Neural cell (in vitro differentiated cells): ENCODE data around the gene KIFC1. TPM values are rescaled to one million over a fixed set of nuclear protein-coding genes. Genes with fewer than 3 reads are reported as not detected.

ENCODE experiments used
- H2AFZ ChIP-seq: fragments of 200-600, 300-800 bp; sonication (generic), shearing (Covaris generic); 2 replicates; pipeline ENCODE4 v1.6.0; 2014; ENCODE audit warnings: low read depth, mild to moderate bottlenecking, antibody characterized with exemption, low read length, moderate library complexity
- H3F3A ChIP-seq: fragments of 200-600 bp; shearing (Covaris generic); 2 replicates; pipeline ENCODE4 v1.6.1; 2016; ENCODE audit warnings: mild to moderate bottlenecking, moderate library complexity, mixed read lengths, antibody characterized with exemption, low read length; ENCODE audit not compliant: insufficient read depth, poor library complexity, severe bottlenecking
- H3K27ac ChIP-seq: fragments of 200-600, 300-800 bp; sonication (generic), shearing (Covaris generic); 2 replicates; pipeline ENCODE4 v1.5.1; 2014; ENCODE audit warnings: mild to moderate bottlenecking, low read length, moderate library complexity
- H3K27me3 ChIP-seq: fragments of 300-800, 200-600 bp; sonication (generic), shearing (Covaris generic); 2 replicates; pipeline ENCODE4 v1.6.0; 2014; ENCODE audit warnings: mild to moderate bottlenecking, low read depth, low read length, moderate library complexity; ENCODE audit not compliant: insufficient read depth
- H3K36me3 ChIP-seq: fragments of 300-800, 200-600 bp; sonication (generic), shearing (Covaris generic); 2 replicates; pipeline ENCODE4 v1.5.1; 2014; ENCODE audit warnings: mild to moderate bottlenecking, antibody characterized with exemption, low read length, moderate library complexity; ENCODE audit not compliant: insufficient read depth
- H3K4me2 ChIP-seq: fragments of 300-800, 200-600 bp; sonication (generic), shearing (Covaris generic); 2 replicates; pipeline ENCODE4 v1.6.0; 2014; ENCODE audit warnings: mild to moderate bottlenecking, low read length
- H3K4me3 ChIP-seq: fragments of 300-800, 200-600 bp; sonication (generic), shearing (Covaris generic); 2 replicates; pipeline ENCODE4 v1.5.1; 2014; ENCODE audit warnings: mild to moderate bottlenecking, low read length, moderate library complexity
- H3K79me2 ChIP-seq: fragments of 200-600 bp; shearing (Covaris generic); replicated peaks from 2 replicates; pipeline ENCODE4 v1.6.0; 2014; ENCODE audit warnings: mild to moderate bottlenecking, low read length, moderate library complexity; ENCODE audit not compliant: insufficient read depth
- H3K9ac ChIP-seq: fragments of 300-800, 200-600 bp; sonication (generic), shearing (Covaris generic); 2 replicates; pipeline ENCODE4 v1.6.1; 2016; ENCODE audit warnings: mild to moderate bottlenecking, low read length, mixed read lengths
- H3K9me2 ChIP-seq: fragments of 200-600 bp; shearing (Covaris generic); 2 replicates; pipeline ENCODE4 v1.6.1; 2016; ENCODE audit warnings: mild to moderate bottlenecking, low read length, mixed read lengths; ENCODE audit not compliant: insufficient read depth
- H3K9me3 ChIP-seq: fragments of 200-600, 300-800 bp; sonication (generic), shearing (Covaris generic); 2 replicates; pipeline ENCODE4 v1.6.1; 2016; ENCODE audit warnings: mild to moderate bottlenecking, mixed run types, low read length, moderate library complexity, mixed read lengths
- H4K20me1 ChIP-seq: fragments of 200-600 bp; shearing (Covaris generic); 2 replicates; pipeline ENCODE4 v1.6.1; 2016; ENCODE audit warnings: mild to moderate bottlenecking, mixed run types; ENCODE audit not compliant: insufficient read depth
- EP300 ChIP-seq: fragments of 450-650 bp; conservative IDR thresholded peaks from 2 replicates; pipeline ENCODE4 v1.6.1; 2014; ENCODE audit warnings: antibody characterized with exemption, mild to moderate bottlenecking, moderate library complexity; ENCODE audit not compliant: poor library complexity, severe bottlenecking
- EZH2 ChIP-seq: fragments of 200-600, 300-800 bp; shearing (Covaris generic), sonication (generic); IDR thresholded peaks from 2 replicates; pipeline ENCODE4 v1.6.1; 2014; ENCODE audit warnings: antibody characterized with exemption, low read length, borderline replicate concordance, mild to moderate bottlenecking; ENCODE audit not compliant: insufficient read depth, poor library complexity, severe bottlenecking
- MXI1 ChIP-seq: fragments of 450-650 bp; conservative IDR thresholded peaks from 2 replicates; pipeline ENCODE4 v1.6.1; 2014; ENCODE audit warnings: antibody characterized with exemption, mild to moderate bottlenecking; ENCODE audit not compliant: poor library complexity, severe bottlenecking
- POLR2AphosphoS5 ChIP-seq: IDR thresholded peaks from 2 replicates; pipeline ENCODE4 v1.6.1; 2012
- RAD21 ChIP-seq: fragments of 450-650 bp; conservative IDR thresholded peaks from 2 replicates; pipeline ENCODE4 v1.6.1; 2014; ENCODE audit warnings: antibody characterized with exemption, mild to moderate bottlenecking, moderate library complexity
- SMC3 ChIP-seq: fragments of 450-650 bp; conservative IDR thresholded peaks from 2 replicates; pipeline ENCODE4 v1.6.1; 2014; ENCODE audit warnings: antibody characterized with exemption, mild to moderate bottlenecking, moderate library complexity; ENCODE audit not compliant: poor library complexity
- TAF1 ChIP-seq: IDR thresholded peaks from 2 replicates; pipeline ENCODE4 v1.6.1; 2012; ENCODE audit warnings: low read depth
- polyA plus RNA-seq: library from polyadenylated mRNA; depleted of rRNA; stranded (reverse); fragments of >200 nt; gene quantifications from 2 replicates; pipeline ENCODE4 v1.2.3, GENCODE V29; 2014
- TF ChIP-seq, protein P1 (sequence below): fragments of 450-650 bp; IDR thresholded peaks from 2 replicates; pipeline ENCODE4 v1.5.1; 2014; ENCODE audit warnings: antibody characterized with exemption, mild to moderate bottlenecking, moderate library complexity; ENCODE audit not compliant: poor library complexity, severe bottlenecking
- TF ChIP-seq, protein P2 (sequence below): IDR thresholded peaks from 2 replicates; pipeline ENCODE4 v1.6.1; 2012; ENCODE audit warnings: borderline replicate concordance

Gene KIFC1
- polyA plus RNA-seq, 1 donor from 2014 or later = 0.52 TPM

DNA sequence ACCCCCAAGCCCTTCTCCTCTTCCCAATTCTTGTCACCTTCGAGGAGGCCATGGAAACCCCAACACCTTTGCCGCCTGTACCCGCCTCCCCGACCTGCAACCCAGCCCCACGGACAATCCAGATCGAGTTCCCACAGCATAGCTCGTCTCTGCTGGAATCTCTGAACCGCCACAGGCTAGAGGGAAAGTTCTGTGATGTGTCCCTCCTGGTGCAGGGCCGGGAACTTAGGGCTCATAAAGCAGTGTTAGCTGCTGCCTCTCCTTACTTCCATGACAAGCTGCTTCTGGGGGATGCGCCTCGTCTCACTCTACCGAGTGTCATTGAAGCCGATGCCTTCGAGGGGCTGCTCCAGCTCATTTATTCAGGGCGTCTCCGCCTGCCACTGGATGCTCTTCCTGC, 63.4 kb downstream of the KIFC1 start:
- no peaks in the 10 kb centered on the region for H3K36me3 ChIP-seq
- H3K9ac ChIP-seq = peak overlapping the region; percentile 70
- H3K9me2 ChIP-seq = no peaks in the 10 kb centered on the region
- no peaks in the 10 kb centered on the region for H3K9me3 ChIP-seq
- no peaks in the 10 kb centered on the region for H4K20me1 ChIP-seq
- H3K27ac ChIP-seq = peak overlapping the region; percentile 54
- H2AFZ ChIP-seq = no peak overlapping the region
- H3K4me2 ChIP-seq = peak overlapping the region; percentile 73
- H3K27me3 ChIP-seq = no peaks in the 10 kb centered on the region
- H3F3A ChIP-seq = no peaks in the 10 kb centered on the region
- H3K79me2 ChIP-seq = peaks cover 20% of the 10 kb centered on the region
- peak overlapping the region; percentile 85 for H3K4me3 ChIP-seq
- no peak for TF ChIP-seq POLR2AphosphoS5
- no peak for TF ChIP-seq TAF1
- TF ChIP-seq EP300 = no peak
- TF ChIP-seq EZH2 = no peak
- TF ChIP-seq, protein P1, sequence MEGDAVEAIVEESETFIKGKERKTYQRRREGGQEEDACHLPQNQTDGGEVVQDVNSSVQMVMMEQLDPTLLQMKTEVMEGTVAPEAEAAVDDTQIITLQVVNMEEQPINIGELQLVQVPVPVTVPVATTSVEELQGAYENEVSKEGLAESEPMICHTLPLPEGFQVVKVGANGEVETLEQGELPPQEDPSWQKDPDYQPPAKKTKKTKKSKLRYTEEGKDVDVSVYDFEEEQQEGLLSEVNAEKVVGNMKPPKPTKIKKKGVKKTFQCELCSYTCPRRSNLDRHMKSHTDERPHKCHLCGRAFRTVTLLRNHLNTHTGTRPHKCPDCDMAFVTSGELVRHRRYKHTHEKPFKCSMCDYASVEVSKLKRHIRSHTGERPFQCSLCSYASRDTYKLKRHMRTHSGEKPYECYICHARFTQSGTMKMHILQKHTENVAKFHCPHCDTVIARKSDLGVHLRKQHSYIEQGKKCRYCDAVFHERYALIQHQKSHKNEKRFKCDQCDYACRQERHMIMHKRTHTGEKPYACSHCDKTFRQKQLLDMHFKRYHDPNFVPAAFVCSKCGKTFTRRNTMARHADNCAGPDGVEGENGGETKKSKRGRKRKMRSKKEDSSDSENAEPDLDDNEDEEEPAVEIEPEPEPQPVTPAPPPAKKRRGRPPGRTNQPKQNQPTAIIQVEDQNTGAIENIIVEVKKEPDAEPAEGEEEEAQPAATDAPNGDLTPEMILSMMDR = no peak

DNA sequence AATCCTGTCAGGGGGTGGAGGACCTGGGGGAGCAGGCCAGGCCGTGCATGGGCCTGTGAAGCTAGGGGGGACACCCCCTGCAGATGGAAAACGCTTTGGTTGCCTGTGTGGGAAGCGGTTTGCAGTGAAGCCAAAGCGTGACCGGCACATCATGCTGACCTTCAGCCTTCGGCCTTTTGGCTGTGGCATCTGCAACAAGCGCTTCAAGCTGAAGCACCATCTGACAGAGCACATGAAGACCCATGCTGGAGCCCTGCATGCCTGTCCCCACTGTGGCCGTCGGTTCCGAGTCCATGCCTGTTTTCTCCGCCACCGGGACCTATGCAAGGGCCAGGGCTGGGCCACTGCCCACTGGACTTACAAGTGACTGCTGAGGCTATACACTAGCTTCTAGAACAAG, 64.5 kb downstream of the KIFC1 start:
- Histone ChIP-seq H3K36me3 (no peaks in the 10 kb centered on the region), H3K4me3 (no peak overlapping the region), H3K79me2 (peaks cover 20% of the 10 kb centered on the region)

DNA sequence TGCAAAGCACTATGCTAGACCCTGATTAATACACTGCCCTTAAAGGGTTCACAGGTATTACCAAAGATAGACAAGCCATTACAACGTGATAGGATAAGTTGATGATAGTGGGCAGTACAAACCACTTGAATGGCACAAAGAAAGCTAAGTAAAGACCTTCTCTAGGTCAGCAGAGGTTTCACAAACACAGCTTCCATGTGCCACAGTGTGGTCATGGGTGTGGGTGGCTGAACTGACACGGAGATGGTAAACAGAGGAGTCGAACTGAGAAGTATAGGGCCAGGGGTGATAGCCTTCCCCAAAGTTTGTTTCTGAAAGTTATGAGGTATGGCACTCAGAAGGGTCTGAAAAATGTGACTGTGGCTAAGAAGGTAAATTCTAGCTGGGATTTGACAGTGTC, 67.1 kb downstream of the KIFC1 start:
- Histone ChIP-seq H4K20me1 (no peaks in the 10 kb centered on the region), H2AFZ (no peak overlapping the region), H3K9me2 (no peaks in the 10 kb centered on the region), H3K27me3 (no peaks in the 10 kb centered on the region), H3F3A (no peaks in the 10 kb centered on the region), H3K4me3 (no peak overlapping the region), H3K9ac (no peak overlapping the region), H3K79me2 (peaks cover 17% of the 10 kb centered on the region), H3K27ac (no peak overlapping the region), H3K9me3 (no peaks in the 10 kb centered on the region), H3K36me3 (no peaks in the 10 kb centered on the region), H3K4me2 (no peak overlapping the region)
- TF ChIP-seq, protein P1 = no peak

More for the DNA sequence above, 64.5 kb downstream of the KIFC1 start:
- Histone ChIP-seq H3K4me2 (no peak overlapping the region), H3K27ac (no peak overlapping the region), H4K20me1 (no peaks in the 10 kb centered on the region), H2AFZ (no peak overlapping the region), H3K9ac (no peak overlapping the region), H3K9me2 (no peaks in the 10 kb centered on the region), H3K9me3 (no peaks in the 10 kb centered on the region), H3K27me3 (no peaks in the 10 kb centered on the region), H3F3A (no peaks in the 10 kb centered on the region)
- no peak for TF ChIP-seq EP300

DNA sequence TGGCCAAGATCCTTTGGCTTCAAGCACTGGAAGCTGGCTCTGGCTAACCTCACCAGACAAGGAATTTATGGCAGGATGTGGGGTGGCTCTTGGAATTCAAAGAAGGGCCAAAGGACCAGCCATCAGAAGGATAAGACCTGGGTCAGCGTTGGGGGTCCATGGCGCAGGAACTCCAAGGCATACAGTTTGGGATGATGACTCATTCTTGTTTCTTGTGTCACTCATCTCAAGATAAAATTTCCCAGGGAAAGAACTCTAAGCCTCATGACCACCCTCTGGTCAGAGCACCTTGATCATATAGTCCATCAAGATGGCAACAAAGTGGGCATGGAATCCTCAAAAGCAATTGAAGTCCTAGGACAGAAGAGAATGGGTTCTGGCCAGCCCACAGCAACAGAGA, 67.6 kb downstream of the KIFC1 start:
- no peaks in the 10 kb centered on the region for H3K27me3 ChIP-seq
- H3K9ac ChIP-seq = no peak overlapping the region
- no peaks in the 10 kb centered on the region for H3K36me3 ChIP-seq
- H3F3A ChIP-seq = no peaks in the 10 kb centered on the region
- H2AFZ ChIP-seq = no peak overlapping the region
- no peaks in the 10 kb centered on the region for H3K9me3 ChIP-seq
- no peak overlapping the region for H3K4me3 ChIP-seq
- H3K9me2 ChIP-seq = no peaks in the 10 kb centered on the region
- H4K20me1 ChIP-seq = no peaks in the 10 kb centered on the region
- peaks cover 15% of the 10 kb centered on the region for H3K79me2 ChIP-seq
- no peak overlapping the region for H3K27ac ChIP-seq
- no peak overlapping the region for H3K4me2 ChIP-seq
- TF ChIP-seq SMC3 = no peak
- TF ChIP-seq MXI1 = no peak
- no peak for TF ChIP-seq POLR2AphosphoS5
- TF ChIP-seq, protein P2, sequence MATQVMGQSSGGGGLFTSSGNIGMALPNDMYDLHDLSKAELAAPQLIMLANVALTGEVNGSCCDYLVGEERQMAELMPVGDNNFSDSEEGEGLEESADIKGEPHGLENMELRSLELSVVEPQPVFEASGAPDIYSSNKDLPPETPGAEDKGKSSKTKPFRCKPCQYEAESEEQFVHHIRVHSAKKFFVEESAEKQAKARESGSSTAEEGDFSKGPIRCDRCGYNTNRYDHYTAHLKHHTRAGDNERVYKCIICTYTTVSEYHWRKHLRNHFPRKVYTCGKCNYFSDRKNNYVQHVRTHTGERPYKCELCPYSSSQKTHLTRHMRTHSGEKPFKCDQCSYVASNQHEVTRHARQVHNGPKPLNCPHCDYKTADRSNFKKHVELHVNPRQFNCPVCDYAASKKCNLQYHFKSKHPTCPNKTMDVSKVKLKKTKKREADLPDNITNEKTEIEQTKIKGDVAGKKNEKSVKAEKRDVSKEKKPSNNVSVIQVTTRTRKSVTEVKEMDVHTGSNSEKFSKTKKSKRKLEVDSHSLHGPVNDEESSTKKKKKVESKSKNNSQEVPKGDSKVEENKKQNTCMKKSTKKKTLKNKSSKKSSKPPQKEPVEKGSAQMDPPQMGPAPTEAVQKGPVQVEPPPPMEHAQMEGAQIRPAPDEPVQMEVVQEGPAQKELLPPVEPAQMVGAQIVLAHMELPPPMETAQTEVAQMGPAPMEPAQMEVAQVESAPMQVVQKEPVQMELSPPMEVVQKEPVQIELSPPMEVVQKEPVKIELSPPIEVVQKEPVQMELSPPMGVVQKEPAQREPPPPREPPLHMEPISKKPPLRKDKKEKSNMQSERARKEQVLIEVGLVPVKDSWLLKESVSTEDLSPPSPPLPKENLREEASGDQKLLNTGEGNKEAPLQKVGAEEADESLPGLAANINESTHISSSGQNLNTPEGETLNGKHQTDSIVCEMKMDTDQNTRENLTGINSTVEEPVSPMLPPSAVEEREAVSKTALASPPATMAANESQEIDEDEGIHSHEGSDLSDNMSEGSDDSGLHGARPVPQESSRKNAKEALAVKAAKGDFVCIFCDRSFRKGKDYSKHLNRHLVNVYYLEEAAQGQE = no peak
- no peak for TF ChIP-seq RAD21
- no peak for TF ChIP-seq TAF1
- no peak for TF ChIP-seq EZH2
- no peak for TF ChIP-seq EP300
